HAP-1 (cell line): ENCODE data around the gene SGCG.

Source experiments
- DNase-seq, 2 experiments: peaks; one replicate each; pipeline ENCODE4 v3.0.0-alpha.2; 2016 to 2020; ENCODE audit warnings: low spot score in 2 of 2
- H3K27me3 ChIP-seq: fragments of 250-450 bp; sonication (Bioruptor Pico); 2 replicates; pipeline ENCODE4 v1.5.1; 2020; ENCODE audit warnings: low read depth, mild to moderate bottlenecking, moderate library complexity
- H3K36me3 ChIP-seq: fragments of 250-450 bp; sonication (Bioruptor Pico); replicated peaks from 2 replicates; pipeline ENCODE4 v1.5.1; 2020; ENCODE audit warnings: mild to moderate bottlenecking
- H3K4me1 ChIP-seq: fragments of 250-450 bp; sonication (Bioruptor Pico); 2 replicates; pipeline ENCODE4 v1.5.1; 2020; ENCODE audit warnings: mild to moderate bottlenecking
- H3K4me3 ChIP-seq: fragments of 250-450 bp; sonication (Bioruptor Pico); 2 replicates; pipeline ENCODE4 v1.5.1; 2020; ENCODE audit warnings: mild to moderate bottlenecking, moderate library complexity
- H3K9me3 ChIP-seq: fragments of 250-450 bp; sonication (Bioruptor Pico); 2 replicates; pipeline ENCODE4 v1.5.1; 2020; ENCODE audit warnings: mild to moderate bottlenecking, moderate library complexity
- in situ Hi-C: fragments of 300-500 bp; cut with MboI; formaldehyde crosslinking; loops from 3 replicates; pipeline ENCODE4 v1.14.3; 2020; ENCODE audit warnings: low sequenced_read_pairs, inconsistent platforms, mixed read lengths

The SGCG gene

DNA sequence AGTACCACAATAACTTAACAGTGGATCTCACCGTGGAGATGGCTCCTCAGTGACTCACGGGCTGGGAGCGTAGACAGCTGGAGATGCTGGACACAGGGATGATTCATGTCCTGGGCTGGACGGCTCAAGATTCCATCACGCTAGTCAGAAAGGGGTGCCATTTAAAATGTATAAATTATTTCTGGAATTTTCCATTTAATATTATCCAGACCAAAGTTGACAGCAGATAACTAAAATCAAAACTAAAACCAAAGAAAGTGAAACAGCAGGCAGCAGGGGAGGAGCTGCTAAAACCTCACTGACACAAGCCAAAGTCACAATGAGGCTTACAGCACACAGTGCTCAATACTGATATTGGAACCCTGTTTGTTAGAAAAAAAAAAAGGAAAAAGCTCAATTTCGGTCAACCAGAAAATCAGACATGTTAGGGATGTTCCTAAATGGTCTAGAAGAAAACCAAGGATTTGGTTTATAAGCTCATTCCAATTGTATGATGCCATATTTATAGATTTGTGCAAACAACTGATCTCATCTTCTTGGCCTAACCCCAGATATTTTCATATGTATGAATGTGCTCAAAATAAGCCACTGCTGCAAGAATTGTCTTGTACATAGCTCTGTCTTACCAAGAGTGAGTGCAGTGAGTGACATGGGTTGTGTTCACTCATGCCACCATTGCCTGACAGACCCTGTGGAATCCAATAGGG, 140.9 kb downstream of the SGCG start:
- Histone ChIP-seq H3K4me1 (peaks cover 6% of the 10 kb centered on the region; the same call in 1 of the 2 replicates), H3K9me3 (no peaks in the 10 kb centered on the region), H3K27me3 (no peaks in the 10 kb centered on the region), H3K36me3 (no peaks in the 10 kb centered on the region), H3K4me3 (no peak overlapping the region)
- in situ Hi-C loops, result no loop called here
- no peak for DNase-seq

DNA sequence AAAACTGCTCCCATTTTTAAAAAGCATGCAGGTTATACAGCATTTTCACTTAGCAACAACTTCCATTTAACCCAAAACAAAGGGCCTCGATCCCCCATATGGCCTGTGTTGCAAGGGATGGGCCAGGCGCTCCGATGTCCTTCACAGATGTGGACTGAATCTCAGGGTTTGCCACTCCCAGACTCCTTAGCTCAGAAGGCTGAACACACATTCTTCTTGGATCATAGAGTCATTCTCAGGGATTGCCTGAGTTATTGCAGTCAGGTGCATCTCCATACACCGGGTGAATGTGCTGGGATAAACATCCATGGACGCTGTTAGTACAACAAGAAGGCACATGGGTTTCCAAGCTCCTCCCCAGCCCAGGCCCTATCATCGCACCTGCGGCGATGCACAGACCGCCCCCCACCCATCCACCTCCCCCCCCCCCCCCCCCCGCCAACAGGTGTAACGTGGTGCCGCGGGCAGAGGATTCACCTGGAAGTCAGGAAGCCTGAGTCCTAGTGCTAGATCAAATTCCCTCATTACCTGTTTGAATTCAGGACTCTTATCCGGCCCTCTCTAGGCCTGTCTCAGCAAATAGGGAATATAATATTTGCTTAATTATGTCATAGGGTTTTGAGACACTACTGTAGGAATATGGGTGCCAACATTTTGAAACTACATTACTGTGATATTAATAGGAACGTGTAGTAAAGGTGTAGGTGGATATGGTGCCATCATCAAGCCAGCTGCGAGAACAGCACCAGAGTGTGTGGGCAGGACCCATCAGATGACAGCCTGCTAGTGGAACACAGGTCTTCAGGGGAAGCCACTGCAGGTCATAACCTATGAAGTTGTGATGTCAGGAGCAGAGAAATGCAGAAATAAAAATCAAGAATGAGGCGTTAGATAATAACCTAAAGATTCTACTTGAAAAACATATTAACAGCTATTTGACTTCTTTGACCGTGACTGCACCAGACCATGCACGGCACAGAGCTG, 141.9 kb downstream of the SGCG start:
- H3K9me3 ChIP-seq, result no peaks in the 10 kb centered on the region
- H3K36me3 ChIP-seq, result no peaks in the 10 kb centered on the region
- no peak overlapping the region for H3K4me3 ChIP-seq
- no peaks in the 10 kb centered on the region for H3K27me3 ChIP-seq
- in situ Hi-C loops, result no loop called here
- DNase-seq, result no peak
- peaks cover 6% of the 10 kb centered on the region; the same call in 1 of the 2 replicates for H3K4me1 ChIP-seq

DNA sequence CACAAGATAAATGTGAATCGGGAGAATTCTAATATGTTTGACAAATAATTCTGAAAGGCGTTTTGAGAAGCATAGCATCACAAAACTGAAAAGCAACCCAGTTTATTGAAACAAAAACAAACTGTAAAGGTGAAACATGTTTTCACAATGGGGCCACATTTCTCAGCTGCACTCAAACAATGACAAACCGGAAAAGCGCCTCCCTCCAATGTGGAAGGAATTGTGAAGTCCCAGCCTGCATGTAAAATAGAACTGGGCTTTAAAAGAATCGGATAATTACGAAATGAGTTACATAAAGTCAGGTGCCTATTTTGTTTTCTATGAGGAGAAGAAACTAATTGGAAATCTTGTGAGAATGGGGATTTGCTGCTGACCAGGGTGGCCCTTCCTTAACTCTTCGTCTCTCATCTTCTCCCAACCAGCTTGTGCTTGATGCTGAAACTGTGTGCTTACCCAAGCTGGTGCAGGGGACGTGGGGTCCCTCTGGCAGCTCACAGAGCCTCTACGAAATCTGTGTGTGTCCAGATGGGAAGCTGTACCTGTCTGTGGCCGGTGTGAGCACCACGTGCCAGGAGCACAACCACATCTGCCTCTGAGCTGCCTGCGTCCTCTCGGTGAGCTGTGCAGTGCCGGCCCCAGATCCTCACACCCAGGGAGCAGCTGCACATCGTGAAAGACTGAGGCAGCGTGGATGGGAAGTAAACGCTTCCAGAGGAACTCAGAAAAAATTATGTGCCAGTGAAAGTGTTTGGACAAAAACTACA, 143.3 kb downstream of the SGCG start:
- no peak for DNase-seq
- H3K4me1 ChIP-seq, result peaks cover 6% of the 10 kb centered on the region; the same call in 1 of the 2 replicates
- no peak overlapping the region for H3K4me3 ChIP-seq
- in situ Hi-C loops, result no loop called here
- no peaks in the 10 kb centered on the region for H3K36me3 ChIP-seq
- no peaks in the 10 kb centered on the region for H3K27me3 ChIP-seq
- H3K9me3 ChIP-seq, result no peaks in the 10 kb centered on the region

DNA sequence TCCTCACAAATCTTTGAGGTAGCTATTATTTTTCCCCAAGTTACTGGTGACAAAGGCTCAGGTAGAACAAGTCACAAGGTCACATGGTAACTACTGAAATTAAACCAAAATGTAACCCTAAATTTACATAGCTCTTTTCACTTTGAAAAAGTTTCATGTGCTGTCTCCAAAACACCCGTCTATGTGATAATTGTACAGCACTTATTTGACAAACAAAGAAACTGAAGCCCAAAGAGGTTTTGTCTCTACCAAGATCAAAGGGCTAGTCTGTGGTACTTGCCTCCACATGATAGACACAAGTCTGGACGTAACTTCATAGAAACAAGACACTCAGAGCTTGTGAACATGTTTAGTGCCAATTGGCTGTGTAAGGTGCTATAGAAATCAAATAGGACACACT, 144.4 kb downstream of the SGCG start:
- Histone ChIP-seq H3K4me1 (peaks cover 6% of the 10 kb centered on the region; the same call in 1 of the 2 replicates), H3K4me3 (no peak overlapping the region), H3K27me3 (no peaks in the 10 kb centered on the region), H3K36me3 (no peaks in the 10 kb centered on the region), H3K9me3 (no peaks in the 10 kb centered on the region)
- DNase-seq, result no peak
- in situ Hi-C loops, result no loop called here

DNA sequence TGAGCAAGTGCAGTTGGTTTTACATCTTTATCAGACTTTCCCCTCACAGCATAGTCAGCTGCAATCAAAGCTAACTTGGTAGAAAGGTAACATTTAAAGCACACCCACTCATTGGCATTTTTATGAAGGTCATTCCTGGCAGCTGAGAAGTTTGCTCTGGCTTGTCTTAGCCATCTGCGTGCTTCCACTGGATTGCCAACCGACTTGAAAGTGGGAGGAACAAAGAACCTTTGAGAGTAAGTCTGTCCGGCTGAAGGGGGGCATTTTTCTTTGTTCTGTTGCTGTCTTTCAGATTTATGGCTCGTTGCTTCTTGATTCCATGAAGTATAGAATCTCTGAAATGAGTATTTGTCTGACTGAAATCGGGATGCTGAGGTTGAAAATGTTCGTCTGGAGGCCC, 149.6 kb downstream of the SGCG start:
- no peak overlapping the region for H3K4me3 ChIP-seq
- in situ Hi-C loops, result no loop called here
- no peaks in the 10 kb centered on the region for H3K9me3 ChIP-seq
- H3K27me3 ChIP-seq, result no peaks in the 10 kb centered on the region
- H3K36me3 ChIP-seq, result no peaks in the 10 kb centered on the region; the same call in none of the 2 replicates
- no peak for DNase-seq
- no peaks in the 10 kb centered on the region for H3K4me1 ChIP-seq

DNA sequence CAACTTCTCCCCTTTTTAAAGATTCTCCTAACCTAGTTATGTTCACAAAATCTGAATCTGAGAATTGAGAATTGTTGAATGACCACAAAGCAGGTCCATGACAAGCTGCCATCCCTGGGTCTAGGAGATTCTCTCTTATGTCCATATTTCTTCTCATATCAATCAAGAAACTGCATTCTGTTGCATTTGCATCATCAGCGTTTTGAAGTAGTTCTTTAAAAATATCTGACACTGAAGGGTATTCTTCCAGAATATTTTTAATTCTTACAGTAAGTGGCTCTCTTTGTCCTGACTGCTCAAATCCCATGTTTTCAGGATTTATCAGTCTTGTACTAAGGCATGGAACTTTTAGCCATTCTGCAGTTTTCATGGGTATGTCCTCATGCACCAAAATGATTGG, 158.4 kb downstream of the SGCG start:
- no peaks in the 10 kb centered on the region; the same call in 1 of the 2 replicates for H3K9me3 ChIP-seq
- no peaks in the 10 kb centered on the region for H3K27me3 ChIP-seq
- H3K4me3 ChIP-seq, result no peak overlapping the region
- in situ Hi-C loops, result no loop called here
- peaks cover 24% of the 10 kb centered on the region for H3K36me3 ChIP-seq
- no peak for DNase-seq
- no peaks in the 10 kb centered on the region for H3K4me1 ChIP-seq

DNA sequence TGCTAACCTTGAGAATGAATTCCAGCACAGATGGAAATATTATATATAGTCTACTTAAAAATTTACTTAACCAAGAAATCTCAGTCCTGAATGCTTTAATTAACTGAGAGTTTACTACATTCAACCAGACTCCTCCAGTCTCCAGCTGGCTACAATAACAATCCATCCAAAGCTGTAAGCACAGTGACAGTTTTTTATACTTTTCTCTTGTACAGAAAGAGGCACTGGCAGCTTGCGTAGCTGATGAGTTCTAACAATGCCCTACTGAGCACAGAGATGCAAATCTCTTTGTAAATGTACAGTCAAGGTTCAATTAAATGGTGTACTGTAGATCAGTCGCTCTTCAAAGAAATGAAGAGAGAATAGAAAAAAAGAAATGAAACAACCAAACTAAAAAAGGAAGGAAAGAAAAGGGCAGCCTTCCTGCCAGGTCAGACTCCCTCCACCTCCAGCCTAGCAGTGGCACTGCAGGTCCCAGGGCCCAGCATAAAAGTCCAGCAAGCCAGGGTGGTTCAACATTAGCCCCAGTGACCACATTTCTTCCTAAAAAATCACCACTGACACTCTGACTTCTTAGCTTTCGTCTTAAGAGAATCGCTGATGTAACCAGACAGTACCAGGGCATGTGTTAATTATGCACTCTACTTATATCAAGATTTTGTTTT, 164.3 kb downstream of the SGCG start:
- no peaks in the 10 kb centered on the region for H3K27me3 ChIP-seq
- in situ Hi-C loops, result no loop called here
- H3K4me1 ChIP-seq, result peaks cover 7% of the 10 kb centered on the region
- DNase-seq, result peak; percentile 24 to 60
- H3K4me3 ChIP-seq, result no peak overlapping the region
- H3K36me3 ChIP-seq, result peaks cover 42% of the 10 kb centered on the region
- no peaks in the 10 kb centered on the region for H3K9me3 ChIP-seq

DNA sequence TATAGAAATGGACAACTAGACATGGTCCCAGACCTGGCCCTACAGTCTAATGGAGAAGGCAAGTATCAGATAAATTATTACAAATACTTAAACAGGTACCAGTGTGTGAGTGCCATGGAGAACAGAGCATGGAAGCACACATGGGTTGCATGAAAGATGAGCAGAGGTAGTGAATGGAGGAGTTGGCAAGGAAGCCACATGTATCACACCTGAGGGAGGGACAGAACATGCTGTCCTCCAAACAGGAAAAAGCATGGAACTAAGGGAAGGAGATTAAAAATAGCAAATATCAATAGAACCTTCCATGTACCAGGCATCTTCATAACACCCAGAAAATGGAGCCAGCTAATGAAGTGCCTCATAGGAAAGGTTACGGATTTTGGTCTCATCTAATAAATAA, 166.8 kb downstream of the SGCG start:
- Histone ChIP-seq H3K4me1 (peaks cover 7% of the 10 kb centered on the region), H3K27me3 (no peaks in the 10 kb centered on the region), H3K36me3 (peaks cover 52% of the 10 kb centered on the region), H3K4me3 (no peak overlapping the region), H3K9me3 (no peaks in the 10 kb centered on the region)
- in situ Hi-C loops, result no loop called here
- no peak for DNase-seq

DNA sequence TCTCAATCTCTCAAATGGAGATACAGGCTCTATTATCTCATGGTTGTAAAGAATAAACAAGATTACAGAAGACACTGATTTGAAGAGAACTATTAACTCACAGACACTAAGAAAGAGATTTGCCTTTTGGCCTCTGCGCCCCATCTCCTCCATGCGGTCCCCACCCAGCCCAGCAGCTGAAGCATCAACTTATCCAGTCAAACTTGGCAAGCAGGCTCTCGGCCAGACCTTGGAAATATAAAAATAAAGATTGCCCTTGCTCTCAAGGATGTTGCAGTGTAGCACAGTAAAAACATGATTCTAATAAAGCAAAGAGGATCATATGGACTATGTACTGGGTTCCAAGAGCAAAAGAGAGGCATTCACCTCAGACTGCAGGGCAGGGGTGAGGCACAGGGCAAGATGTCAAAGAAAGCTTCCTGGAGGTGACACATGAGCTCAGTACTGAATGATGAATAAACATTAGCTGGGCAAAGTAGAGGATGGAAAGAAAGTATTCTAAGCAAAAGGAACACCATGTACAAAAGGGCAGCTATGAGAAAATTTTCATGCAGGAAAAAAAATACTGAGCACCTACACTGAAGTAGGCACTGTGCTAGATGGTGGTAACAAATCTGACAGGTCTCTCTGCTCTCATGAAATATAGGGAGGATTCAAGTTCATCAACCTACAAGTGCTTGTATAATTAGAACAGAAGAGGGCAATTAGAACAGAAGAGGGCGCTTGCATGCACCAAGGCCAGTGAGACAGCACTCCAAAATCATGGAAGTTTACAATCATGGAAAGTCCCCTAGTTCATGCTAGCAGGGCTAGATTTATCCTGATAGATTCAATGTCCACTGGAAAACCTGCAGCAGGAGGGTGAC, 167.7 kb downstream of the SGCG start:
- in situ Hi-C loops, result no loop called here
- Histone ChIP-seq H3K9me3 (no peaks in the 10 kb centered on the region), H3K4me1 (peaks cover 7% of the 10 kb centered on the region), H3K4me3 (no peak overlapping the region), H3K27me3 (no peaks in the 10 kb centered on the region), H3K36me3 (peaks cover 59% of the 10 kb centered on the region)
- no peak for DNase-seq

DNA sequence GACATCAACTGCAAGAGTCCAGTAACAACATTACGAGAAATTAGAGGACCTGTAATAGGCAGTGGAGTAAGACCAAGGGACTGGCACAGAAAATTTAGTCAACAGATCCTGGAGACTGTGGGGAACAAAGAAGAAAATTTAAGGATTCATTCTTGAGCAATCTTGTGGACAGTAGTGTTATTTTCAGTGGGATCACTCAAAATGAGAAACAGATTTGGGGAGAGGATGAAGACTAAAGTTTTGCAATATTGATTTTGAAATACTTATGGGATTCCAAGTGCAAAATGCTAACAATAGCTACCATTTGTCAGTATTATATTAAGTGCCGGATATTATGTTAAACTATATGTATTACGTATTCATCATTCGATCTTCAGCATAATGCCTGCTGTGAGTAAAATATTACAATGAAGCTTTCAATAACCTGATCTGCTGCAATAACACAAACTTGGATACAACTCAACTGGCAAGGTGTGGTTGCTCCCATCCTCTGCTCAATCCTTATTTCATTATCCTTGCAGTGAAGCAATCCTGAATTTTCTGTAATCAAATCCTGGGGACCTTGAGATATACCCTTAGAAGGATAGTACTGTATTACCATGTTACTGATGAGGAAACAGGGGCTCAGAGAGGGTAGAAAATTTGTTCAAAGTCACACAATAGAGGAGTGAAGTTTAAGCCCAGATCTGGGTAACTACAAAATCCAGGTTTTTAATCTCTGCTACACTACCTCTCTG, 168.6 kb downstream of the SGCG start:
- Histone ChIP-seq H3K27me3 (no peaks in the 10 kb centered on the region), H3K4me3 (no peak overlapping the region), H3K36me3 (peaks cover 65% of the 10 kb centered on the region), H3K4me1 (peaks cover 7% of the 10 kb centered on the region), H3K9me3 (no peaks in the 10 kb centered on the region)
- in situ Hi-C loops, result no loop called here
- no peak for DNase-seq

DNA sequence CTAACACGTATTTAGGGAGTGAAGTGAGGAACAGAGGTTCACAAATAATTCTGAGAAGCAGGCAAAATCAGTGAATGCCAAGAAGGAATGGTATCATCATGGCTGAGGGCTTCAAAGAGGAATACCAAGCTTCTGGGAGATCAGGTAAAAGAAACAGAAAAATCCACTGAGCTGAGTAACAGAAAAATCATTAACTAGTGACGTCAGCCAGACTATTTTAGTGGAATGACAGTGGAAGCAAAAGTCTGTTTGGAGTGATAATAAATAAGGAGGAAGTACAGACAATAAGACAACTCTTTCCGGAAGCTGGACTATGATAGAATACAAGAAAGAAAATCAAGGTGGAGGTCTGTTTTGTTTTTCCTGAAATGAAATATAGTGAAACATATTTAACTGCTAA, 169.2 kb downstream of the SGCG start:
- in situ Hi-C loops, result loop anchor here (25.0 kb wide), 1 partner anchor 537 kb away; the partner anchor contains the start of genes C1QTNF9B and MIPEP
- Histone ChIP-seq H3K36me3 (peaks cover 72% of the 10 kb centered on the region), H3K4me3 (no peak overlapping the region), H3K9me3 (no peaks in the 10 kb centered on the region), H3K27me3 (no peaks in the 10 kb centered on the region), H3K4me1 (peaks cover 5% of the 10 kb centered on the region)
- no peak for DNase-seq

DNA sequence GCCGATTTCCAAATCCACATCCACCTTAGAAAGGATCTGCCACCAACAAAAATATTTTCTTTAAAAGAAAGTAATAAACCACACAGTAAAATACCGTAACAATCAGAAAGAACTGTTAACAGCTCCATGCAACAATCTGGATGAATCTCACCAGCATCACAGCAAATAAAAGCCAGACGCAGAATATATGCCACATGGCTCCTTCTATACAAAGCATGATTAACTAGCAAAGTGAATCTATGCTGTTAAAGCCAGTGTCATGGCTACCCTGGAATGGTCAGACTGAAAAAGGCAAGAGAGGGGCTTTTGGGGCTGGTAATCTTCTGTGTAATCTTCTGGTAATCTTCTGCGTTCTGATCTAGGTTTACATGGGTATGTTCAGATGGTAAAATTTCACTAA, 171.4 kb downstream of the SGCG start:
- Histone ChIP-seq H3K4me3 (no peak overlapping the region), H3K36me3 (peaks cover 87% of the 10 kb centered on the region), H3K9me3 (no peaks in the 10 kb centered on the region), H3K27me3 (no peaks in the 10 kb centered on the region), H3K4me1 (no peaks in the 10 kb centered on the region)
- DNase-seq, result no peak
- in situ Hi-C loops, result loop anchor here (25.0 kb wide), 1 partner anchor 535 kb away; the partner anchor contains the start of genes C1QTNF9B and MIPEP
